ENCODE data around the gene NATD1.

- TF ChIP-seq YY1 (IDR thresholded peaks at IDR 0.05; ENCODE audit: low read depth) (no peak), EGR1 (IDR thresholded peaks at IDR 0.05) (no peak), CEBPB (IDR thresholded peaks at IDR 0.05) (no peak), RAD21 (IDR thresholded peaks at IDR 0.05; ENCODE audit: low read depth) (no peak), MAX (IDR thresholded peaks at IDR 0.05) (no peak)
These were observed 45.1 kb upstream of the NATD1 start for GRCh38 chr17:21298056-21298982.

All from Ishikawa (cell line).